ENCODE data around the gene GNAS-AS1. TPM values are rescaled to one million over a fixed set of nuclear protein-coding genes. Genes with fewer than 3 reads are reported as not detected.

Gene GNAS-AS1
- total and polyA plus RNA-seq, 2 of the 8 experiments (the other 6 are each of a cell fraction or from before 2014, with no cell fraction given), result 4.7 to 13.7 TPM

DNA sequence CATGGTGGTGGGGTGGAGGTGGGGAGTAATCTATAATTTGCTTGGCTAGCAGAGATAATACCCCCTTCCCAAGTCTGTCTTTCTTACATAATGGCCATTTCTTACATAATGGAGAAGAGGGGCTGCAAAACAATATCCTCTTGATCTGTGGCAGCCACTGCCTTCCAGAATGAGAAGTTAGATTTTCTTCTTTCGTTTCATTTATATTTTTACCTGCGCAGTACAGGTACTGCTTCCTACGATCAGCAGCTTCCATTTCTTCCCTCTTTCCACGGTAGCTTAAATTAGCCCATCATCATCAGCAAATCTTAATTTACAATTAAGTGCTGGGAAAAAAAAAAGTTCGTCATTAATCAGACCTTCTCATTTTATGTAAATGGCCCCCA is 32.0 kb upstream of the GNAS-AS1 start (continued):
- TF ChIP-seq EP300 (IDR thresholded peaks at IDR 0.05; ENCODE audit: borderline replicate concordance in 1 of 2, low read depth in 2 of 2, low read length in 2 of 2) (no peak), EGR1 (IDR thresholded peaks at IDR 0.05; ENCODE audit: borderline replicate concordance, low read depth, low read length) (no peak)
